Fibroblast of mammary gland (primary cell): ENCODE results near the gene PTRH1.

Experiments
- DNase-seq: peaks from one replicate; pipeline ENCODE4 v3.0.0-alpha.2; 2010; ENCODE audit warnings: low read depth
- H3K4me3 ChIP-seq: 2 replicates; pipeline ENCODE4 v1.5.1; 2011; ENCODE audit warnings: low read depth, mild to moderate bottlenecking, low read length, moderate library complexity; ENCODE audit not compliant: control insufficient read depth
- CTCF ChIP-seq: conservative IDR thresholded peaks from 2 replicates; pipeline ENCODE4 v1.5.1; 2011; ENCODE audit warnings: low read depth, low read length, inconsistent platforms; ENCODE audit not compliant: control insufficient read depth, insufficient read depth

Gene PTRH1

GRCh38 chr9:127680226-127680625 is 35.2 kb downstream of the PTRH1 start:
- DNase-seq: no peak
- TF ChIP-seq CTCF: no peak
- H3K4me3 ChIP-seq: no peak overlapping the region

GRCh38 chr9:127679506-127679905 is 36.0 kb downstream of the PTRH1 start:
- no peak for TF ChIP-seq CTCF
- no peak overlapping the region for H3K4me3 ChIP-seq
- DNase-seq: no peak

- TF ChIP-seq CTCF: no peak
- no peak overlapping the region for H3K4me3 ChIP-seq
- peak; percentile 46 for DNase-seq
These were observed 38.8 kb downstream of the PTRH1 start for GRCh38 chr9:127676638-127677037.

GRCh38 chr9:127673234-127673633 is 42.2 kb downstream of the PTRH1 start:
- no peak overlapping the region for H3K4me3 ChIP-seq
- DNase-seq: no peak
- TF ChIP-seq CTCF: no peak

GRCh38 chr9:127667906-127668305 is 47.6 kb downstream of the PTRH1 start:
- TF ChIP-seq CTCF: no peak
- H3K4me3 ChIP-seq: no peak overlapping the region
- no peak for DNase-seq

GRCh38 chr9:127667127-127667844 is 48.2 kb downstream of the PTRH1 start:
- TF ChIP-seq CTCF: no peak
- no peak for DNase-seq

More at GRCh38 chr9:127667127-127667844, 48.2 kb downstream of the PTRH1 start:
- H3K4me3 ChIP-seq: no peak overlapping the region
